Measurements from ENCODE around the gene RBM33.

RBM33 gene

GRCh38 chr7:155820246-155820645 lies 175.8 kb downstream of the RBM33 start:
- no peaks in the 10 kb centered on the region for H3K4me1 ChIP-seq (ENCODE audit: insufficient read depth, low read length)
- DNase-seq (no peak), ATAC-seq (ENCODE audit: insufficient read depth, low read depth) (no peak)
- no peak overlapping the region for H3K27ac ChIP-seq (ENCODE audit: low read length)
- no peaks in the 10 kb centered on the region for H3K79me2 ChIP-seq (ENCODE audit: insufficient read depth, low read length)
- H4K20me1 ChIP-seq (ENCODE audit: insufficient read depth, low read length): no peaks in the 10 kb centered on the region
- H3K36me3 ChIP-seq (ENCODE audit: insufficient read depth, low read length): no peaks in the 10 kb centered on the region
- no peaks in the 10 kb centered on the region for H3K9me3 ChIP-seq (ENCODE audit: insufficient read depth, low read length, severe bottlenecking)
- no peak overlapping the region for H3K4me3 ChIP-seq (ENCODE audit: low read depth in 1 of 2, low read length in 2 of 2)
- no peak overlapping the region for H3K4me2 ChIP-seq (ENCODE audit: insufficient read depth, low read length)
- no peak overlapping the region for H3K9ac ChIP-seq (ENCODE audit: low read depth, low read length)
- no peak for TF ChIP-seq EZH2 (IDR thresholded peaks at IDR 0.05; ENCODE audit: borderline replicate concordance, low read depth, low read length, severe bottlenecking)
- TF ChIP-seq CTCF (IDR thresholded peaks at IDR 0.05; ENCODE audit: borderline replicate concordance, extremely low read depth, low read length, poor library complexity, severe bottlenecking): no peak
- no peak overlapping the region for H2AFZ ChIP-seq (ENCODE audit: low read depth, low read length)
- H3K27me3 ChIP-seq (ENCODE audit: insufficient read depth, low read length, poor library complexity): peaks cover 10% of the 10 kb centered on the region

- ATAC-seq (ENCODE audit: insufficient read depth, low read depth): no peak
- H3K27me3 ChIP-seq (ENCODE audit: insufficient read depth, low read length, poor library complexity): peaks cover 5% of the 10 kb centered on the region
- no peak overlapping the region for H3K4me2 ChIP-seq (ENCODE audit: insufficient read depth, low read length)
Measured at GRCh38 chr7:155820788-155821187, 176.3 kb downstream of the RBM33 start.

GRCh38 chr7:155821851-155822250 lies 177.4 kb downstream of the RBM33 start:
- no peaks in the 10 kb centered on the region for H3K79me2 ChIP-seq (ENCODE audit: insufficient read depth, low read length)
- H2AFZ ChIP-seq (ENCODE audit: low read depth, low read length): no peak overlapping the region
- H3K36me3 ChIP-seq (ENCODE audit: insufficient read depth, low read length): no peaks in the 10 kb centered on the region
- peaks cover 5% of the 10 kb centered on the region for H3K27me3 ChIP-seq (ENCODE audit: insufficient read depth, low read length, poor library complexity)
- H3K27ac ChIP-seq (ENCODE audit: low read length): no peak overlapping the region
- H3K4me1 ChIP-seq (ENCODE audit: insufficient read depth, low read length): no peaks in the 10 kb centered on the region
- TF ChIP-seq EZH2 (IDR thresholded peaks at IDR 0.05; ENCODE audit: borderline replicate concordance, low read depth, low read length, severe bottlenecking): no peak
- no peak for TF ChIP-seq CTCF (IDR thresholded peaks at IDR 0.05; ENCODE audit: borderline replicate concordance, extremely low read depth, low read length, poor library complexity, severe bottlenecking)
- H4K20me1 ChIP-seq (ENCODE audit: insufficient read depth, low read length): no peaks in the 10 kb centered on the region
- no peak overlapping the region for H3K4me3 ChIP-seq (ENCODE audit: low read depth in 1 of 2, low read length in 2 of 2)
- H3K9ac ChIP-seq (ENCODE audit: low read depth, low read length): no peak overlapping the region
- H3K4me2 ChIP-seq (ENCODE audit: insufficient read depth, low read length): no peak overlapping the region
- no peak for ATAC-seq (ENCODE audit: insufficient read depth, low read depth)
- H3K9me3 ChIP-seq (ENCODE audit: insufficient read depth, low read length, severe bottlenecking): no peaks in the 10 kb centered on the region
- DNase-seq: no peak

More at GRCh38 chr7:155820788-155821187, 176.3 kb downstream of the RBM33 start:
- Histone ChIP-seq H4K20me1 (ENCODE audit: insufficient read depth, low read length) (no peaks in the 10 kb centered on the region), H3K9ac (ENCODE audit: low read depth, low read length) (no peak overlapping the region), H3K4me1 (ENCODE audit: insufficient read depth, low read length) (no peaks in the 10 kb centered on the region), H3K36me3 (ENCODE audit: insufficient read depth, low read length) (no peaks in the 10 kb centered on the region), H2AFZ (ENCODE audit: low read depth, low read length) (no peak overlapping the region), H3K4me3 (ENCODE audit: low read depth in 1 of 2, low read length in 2 of 2) (no peak overlapping the region), H3K79me2 (ENCODE audit: insufficient read depth, low read length) (no peaks in the 10 kb centered on the region), H3K9me3 (ENCODE audit: insufficient read depth, low read length, severe bottlenecking) (no peaks in the 10 kb centered on the region), H3K27ac (ENCODE audit: low read length) (no peak overlapping the region)
- TF ChIP-seq CTCF (IDR thresholded peaks at IDR 0.05; ENCODE audit: borderline replicate concordance, extremely low read depth, low read length, poor library complexity, severe bottlenecking) (no peak), EZH2 (IDR thresholded peaks at IDR 0.05; ENCODE audit: borderline replicate concordance, low read depth, low read length, severe bottlenecking) (no peak)
- no peak for DNase-seq
